HG03103 (cell line): Measurements from ENCODE around the gene ACE2.

Experiments used
- ATAC-seq: cut with Tn5 transposase; IDR thresholded peaks from one replicate; pipeline ENCODE4 v1.9.1; 2021; ENCODE audit warnings: low read depth; ENCODE audit not compliant: unreplicated experiment

Gene ACE2

GRCh38 chrX:15515931-15516330 is 84.8 kb downstream of the ACE2 start:
- ATAC-seq, result no peak

- no peak for ATAC-seq
Observed at GRCh38 chrX:15514279-15514678, 86.5 kb downstream of the ACE2 start.

- no peak for ATAC-seq
Observed at GRCh38 chrX:15512401-15512965, 88.3 kb downstream of the ACE2 start.

- ATAC-seq, result no peak
Observed at GRCh38 chrX:15511563-15511962, 89.2 kb downstream of the ACE2 start.
